Neural progenitor cell (in vitro differentiated cells): ENCODE data around the gene TMED3. TPM values are rescaled to one million over a fixed set of nuclear protein-coding genes. Genes with fewer than 3 reads are reported as not detected.

Experiments
- DNase-seq: peaks from one replicate; pipeline ENCODE4 v3.0.0-alpha.2; 2016; ENCODE audit warnings: low spot score
- H2AFZ ChIP-seq: fragments of 200-600 bp; sonication (generic); replicated peaks from 2 replicates; pipeline ENCODE4 v1.6.1; 2016; ENCODE audit warnings: antibody characterized with exemption
- H3F3A ChIP-seq: fragments of 200-600 bp; sonication (generic); 2 replicates; pipeline ENCODE4 v1.6.1; 2016; ENCODE audit warnings: antibody characterized with exemption, low read depth
- H3K27ac ChIP-seq: fragments of 200-600 bp; sonication (generic); 2 replicates; pipeline ENCODE4 v1.5.1; 2016; ENCODE audit warnings: mild to moderate bottlenecking
- H3K27me3 ChIP-seq: fragments of 200-600 bp; sonication (generic); 2 replicates; pipeline ENCODE4 v1.6.1; 2016; ENCODE audit warnings: mild to moderate bottlenecking, moderate library complexity
- H3K36me3 ChIP-seq: fragments of 200-600 bp; sonication (generic); 2 replicates; pipeline ENCODE4 v1.5.1; 2016
- H3K4me1 ChIP-seq: fragments of 200-600 bp; sonication (generic); 2 replicates; pipeline ENCODE4 v1.6.1; 2016; ENCODE audit warnings: mixed run types
- H3K4me2 ChIP-seq: fragments of 200-600 bp; sonication (generic); 2 replicates; pipeline ENCODE4 v1.6.1; 2016
- H3K4me3 ChIP-seq: fragments of 200-600 bp; sonication (generic); 2 replicates; pipeline ENCODE4 v1.5.1; 2016
- H3K79me2 ChIP-seq: fragments of 200-600 bp; sonication (generic); 2 replicates; pipeline ENCODE4 v1.6.1; 2016; ENCODE audit warnings: low read depth
- H3K9ac ChIP-seq: fragments of 200-600 bp; sonication (generic); 2 replicates; pipeline ENCODE4 v1.6.1; 2016
- H3K9me3 ChIP-seq: fragments of 200-600 bp; sonication (generic); 2 replicates; pipeline ENCODE4 v1.5.1; 2016; ENCODE audit warnings: low read depth
- H4K20me1 ChIP-seq: fragments of 200-600 bp; sonication (generic); 2 replicates; pipeline ENCODE4 v1.6.1; 2016; ENCODE audit warnings: low read depth
- H3K27ac Mint-ChIP-seq: 3 replicates; pipeline ENCODE4 v1.8.0; 2021; ENCODE audit warnings: mixed read lengths
- H3K27me3 Mint-ChIP-seq: 2 replicates; pipeline ENCODE4 v1.8.0; 2022; ENCODE audit warnings: low read depth, mild to moderate bottlenecking, inconsistent platforms, moderate library complexity, mixed read lengths; ENCODE audit not compliant: insufficient read depth
- H3K36me3 Mint-ChIP-seq: 3 replicates; pipeline ENCODE4 v1.8.0; 2021; ENCODE audit warnings: mixed read lengths
- H3K4me1 Mint-ChIP-seq: 3 replicates; pipeline ENCODE4 v1.8.0; 2021; ENCODE audit warnings: mixed read lengths
- H3K4me3 Mint-ChIP-seq: 3 replicates; pipeline ENCODE4 v1.8.0; 2021; ENCODE audit warnings: mild to moderate bottlenecking, moderate library complexity, mixed read lengths
- H3K9me3 Mint-ChIP-seq: 3 replicates; pipeline ENCODE4 v1.8.0; 2020; ENCODE audit warnings: mixed read lengths
- EZH2 ChIP-seq: fragments of 200-600 bp; sonication (generic); IDR thresholded peaks from 2 replicates; pipeline ENCODE4 v1.6.1; 2017; ENCODE audit warnings: antibody characterized with exemption, mild to moderate bottlenecking, moderate library complexity
- EZH2phosphoT487 ChIP-seq: fragments of 200-600 bp; sonication (generic); IDR thresholded peaks from 2 replicates; pipeline ENCODE4 v1.6.1; 2017; ENCODE audit warnings: antibody characterized with exemption
- total RNA-seq: library from RNA; depleted of rRNA; stranded (reverse); fragments of >200 nt; gene quantifications from 2 replicates; pipeline ENCODE4 v1.2.3, GENCODE V29; 2015; ENCODE audit warnings: low replicate concordance
- TF ChIP-seq, protein P1 (sequence below): fragments of 200-600 bp; sonication (generic); IDR thresholded peaks from 2 replicates; pipeline ENCODE4 v1.5.1; 2017; ENCODE audit warnings: antibody characterized with exemption, mild to moderate bottlenecking

TMED3 gene
- total RNA-seq, 1 donor from 2014 or later = 28.5 TPM

DNA sequence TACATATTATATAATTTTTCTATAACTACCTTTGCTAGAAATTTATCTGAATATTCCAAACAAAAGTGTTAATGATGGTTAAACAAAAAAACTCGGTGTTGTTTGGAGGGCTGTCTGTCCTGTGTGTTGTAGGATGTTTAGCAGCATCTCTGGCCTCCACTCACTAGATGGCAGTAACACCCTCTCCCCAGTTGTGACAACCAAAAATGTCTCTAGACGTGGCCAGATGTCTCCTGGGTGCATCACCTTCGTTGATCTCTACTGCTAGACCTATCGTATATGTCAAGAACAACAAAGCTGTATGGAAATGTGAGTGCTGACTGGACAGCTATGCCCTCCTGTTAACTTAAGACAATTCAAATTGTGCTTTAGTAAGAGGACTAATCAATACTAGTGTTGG lies 14.3 kb upstream of the TMED3 start:
- Mint-ChIP-seq H3K36me3 (no peaks in the 10 kb centered on the region), H3K27ac (no peak overlapping the region), H3K27me3 (no peaks in the 10 kb centered on the region), H3K4me1 (peaks cover 6% of the 10 kb centered on the region), H3K4me3 (no peak overlapping the region), H3K9me3 (no peaks in the 10 kb centered on the region)
- H3K4me2 ChIP-seq = no peak overlapping the region
- DNase-seq = no peak
- no peaks in the 10 kb centered on the region for H3K4me1 ChIP-seq
- H3F3A ChIP-seq = no peaks in the 10 kb centered on the region
- no peak for TF ChIP-seq EZH2
- TF ChIP-seq, protein P1, sequence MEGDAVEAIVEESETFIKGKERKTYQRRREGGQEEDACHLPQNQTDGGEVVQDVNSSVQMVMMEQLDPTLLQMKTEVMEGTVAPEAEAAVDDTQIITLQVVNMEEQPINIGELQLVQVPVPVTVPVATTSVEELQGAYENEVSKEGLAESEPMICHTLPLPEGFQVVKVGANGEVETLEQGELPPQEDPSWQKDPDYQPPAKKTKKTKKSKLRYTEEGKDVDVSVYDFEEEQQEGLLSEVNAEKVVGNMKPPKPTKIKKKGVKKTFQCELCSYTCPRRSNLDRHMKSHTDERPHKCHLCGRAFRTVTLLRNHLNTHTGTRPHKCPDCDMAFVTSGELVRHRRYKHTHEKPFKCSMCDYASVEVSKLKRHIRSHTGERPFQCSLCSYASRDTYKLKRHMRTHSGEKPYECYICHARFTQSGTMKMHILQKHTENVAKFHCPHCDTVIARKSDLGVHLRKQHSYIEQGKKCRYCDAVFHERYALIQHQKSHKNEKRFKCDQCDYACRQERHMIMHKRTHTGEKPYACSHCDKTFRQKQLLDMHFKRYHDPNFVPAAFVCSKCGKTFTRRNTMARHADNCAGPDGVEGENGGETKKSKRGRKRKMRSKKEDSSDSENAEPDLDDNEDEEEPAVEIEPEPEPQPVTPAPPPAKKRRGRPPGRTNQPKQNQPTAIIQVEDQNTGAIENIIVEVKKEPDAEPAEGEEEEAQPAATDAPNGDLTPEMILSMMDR = peak; percentile 22
- no peak for TF ChIP-seq EZH2phosphoT487
- no peaks in the 10 kb centered on the region for H3K9me3 ChIP-seq
- no peaks in the 10 kb centered on the region for H3K79me2 ChIP-seq
- H3K4me3 ChIP-seq = no peak overlapping the region
- H4K20me1 ChIP-seq = no peaks in the 10 kb centered on the region
- H3K27me3 ChIP-seq = peaks cover 79% of the 10 kb centered on the region
- H3K27ac ChIP-seq = no peak overlapping the region
- H2AFZ ChIP-seq = no peak overlapping the region
- H3K9ac ChIP-seq = no peak overlapping the region
- no peaks in the 10 kb centered on the region for H3K36me3 ChIP-seq

DNA sequence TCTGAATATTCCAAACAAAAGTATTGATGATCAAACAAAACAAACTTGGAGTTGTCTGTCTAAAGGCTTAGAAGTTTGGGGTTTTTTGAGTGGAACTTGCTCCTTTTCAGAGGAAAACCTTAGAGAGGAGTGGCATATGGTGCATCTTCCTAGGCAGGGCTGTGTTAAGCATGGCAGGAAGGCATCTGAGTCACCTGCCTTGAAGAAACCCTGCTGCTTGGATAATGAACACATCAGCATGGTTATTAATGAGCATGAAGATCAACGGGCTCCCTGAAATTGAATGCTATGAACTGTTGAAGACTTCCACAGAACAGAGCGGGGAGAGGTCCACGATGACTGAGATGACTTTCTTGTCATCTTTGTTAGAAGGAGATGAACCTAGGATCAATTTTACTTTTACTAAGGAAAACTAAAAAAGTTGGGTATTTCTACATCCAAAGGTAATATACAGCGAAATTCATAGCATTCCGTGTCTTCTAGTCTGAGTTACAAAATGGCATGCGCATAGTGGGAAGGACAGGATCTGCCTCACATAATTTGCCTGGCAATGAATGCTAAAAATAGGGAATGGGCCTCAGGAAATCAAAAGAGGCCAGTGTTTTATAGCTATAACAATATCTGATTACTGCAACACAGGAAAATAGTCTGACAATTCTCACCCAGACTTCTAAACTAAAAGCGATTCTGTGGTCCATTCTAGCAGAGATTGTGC lies 11.6 kb upstream of the TMED3 start:
- Histone ChIP-seq H3K9me3 (no peaks in the 10 kb centered on the region), H4K20me1 (no peaks in the 10 kb centered on the region), H3K4me3 (no peak overlapping the region), H2AFZ (no peak overlapping the region), H3K4me2 (no peak overlapping the region), H3K79me2 (no peaks in the 10 kb centered on the region), H3K4me1 (no peaks in the 10 kb centered on the region), H3K36me3 (no peaks in the 10 kb centered on the region), H3K9ac (no peak overlapping the region), H3F3A (no peaks in the 10 kb centered on the region), H3K27me3 (peaks cover 86% of the 10 kb centered on the region), H3K27ac (no peak overlapping the region)
- DNase-seq = no peak
- Mint-ChIP-seq H3K9me3 (no peaks in the 10 kb centered on the region), H3K27me3 (peaks cover 6% of the 10 kb centered on the region), H3K27ac (no peak overlapping the region), H3K36me3 (no peaks in the 10 kb centered on the region), H3K4me1 (peaks cover 6% of the 10 kb centered on the region), H3K4me3 (no peak overlapping the region)
- TF ChIP-seq, protein P1 = no peak
- no peak for TF ChIP-seq EZH2phosphoT487
- no peak for TF ChIP-seq EZH2

DNA sequence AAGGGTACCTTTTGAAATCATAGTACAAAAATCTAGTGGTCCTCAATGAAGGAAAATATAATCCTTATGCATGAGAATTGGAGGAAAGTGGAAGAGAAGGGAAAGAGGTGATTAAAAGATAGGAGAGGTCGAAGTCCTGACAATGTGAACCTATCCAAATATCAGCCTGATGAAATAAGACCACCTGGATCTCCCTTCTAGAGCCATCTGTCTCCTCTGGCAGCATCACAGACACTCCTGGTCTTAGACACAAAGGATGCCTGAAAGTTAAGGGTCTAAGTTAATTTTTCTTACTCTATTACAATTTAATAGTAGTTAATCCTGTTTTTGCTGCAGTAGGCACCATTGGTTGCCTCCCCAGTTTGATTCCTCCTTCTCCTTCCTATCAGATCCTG lies 11.1 kb upstream of the TMED3 start:
- peaks cover 87% of the 10 kb centered on the region for H3K27me3 ChIP-seq
- no peaks in the 10 kb centered on the region for H3F3A ChIP-seq
- Mint-ChIP-seq H3K36me3 (no peaks in the 10 kb centered on the region), H3K4me3 (no peak overlapping the region), H3K27me3 (peaks cover 10% of the 10 kb centered on the region), H3K27ac (no peak overlapping the region), H3K9me3 (no peaks in the 10 kb centered on the region), H3K4me1 (peaks cover 6% of the 10 kb centered on the region)
- no peak overlapping the region for H3K4me2 ChIP-seq
- H3K4me3 ChIP-seq = no peak overlapping the region
- H2AFZ ChIP-seq = no peak overlapping the region
- DNase-seq = no peak
- no peaks in the 10 kb centered on the region for H3K79me2 ChIP-seq
- H3K9ac ChIP-seq = no peak overlapping the region
- H3K9me3 ChIP-seq = no peaks in the 10 kb centered on the region
- no peak overlapping the region for H3K27ac ChIP-seq
- H3K36me3 ChIP-seq = no peaks in the 10 kb centered on the region
- no peaks in the 10 kb centered on the region for H4K20me1 ChIP-seq
- H3K4me1 ChIP-seq = no peaks in the 10 kb centered on the region
- TF ChIP-seq, protein P1 = no peak
- no peak for TF ChIP-seq EZH2phosphoT487
- no peak for TF ChIP-seq EZH2
